Islet of Langerhans (tissue), 1 donor: ENCODE results near the gene SCLT1.

Experiments used
- FAIRE-seq: peaks from one replicate; lab custom pipeline; 2011; peaks lifted over from hg19 to GRCh38; lab: Jason Lieb, UNC

SCLT1 gene

DNA sequence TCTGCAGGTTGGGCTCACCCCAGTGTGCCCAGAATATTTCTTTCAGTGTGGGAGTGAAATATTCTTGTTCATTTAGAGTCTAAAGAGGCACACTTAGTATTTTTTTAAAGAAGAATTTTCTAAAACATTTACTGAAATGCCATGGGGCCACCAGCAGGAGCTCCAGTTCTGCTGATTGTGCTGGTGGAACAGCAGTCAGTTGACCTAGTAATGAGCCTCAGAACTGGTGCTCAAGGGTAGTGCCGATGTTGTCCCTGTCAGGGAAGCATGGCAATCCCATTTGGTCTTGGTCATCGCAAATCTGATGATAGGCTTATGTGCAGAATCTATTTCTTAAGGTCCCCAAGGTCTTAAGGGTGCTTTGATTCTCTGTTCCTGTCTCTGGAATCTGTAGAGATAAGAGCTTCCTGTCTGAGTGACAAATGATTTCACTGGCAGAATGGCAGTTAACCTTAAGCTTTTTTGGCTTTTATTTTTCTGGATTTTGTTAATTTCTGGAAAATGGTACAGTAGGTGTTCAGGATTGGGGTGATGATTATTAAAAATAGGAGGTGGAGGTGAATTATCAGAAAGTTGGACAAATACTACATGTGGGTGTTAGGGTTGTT is 252.5 kb downstream of the SCLT1 start:
- no peak for FAIRE-seq

- no peak for FAIRE-seq
Measured at GRCh38 chr4:128837679-128838078, 255.7 kb downstream of the SCLT1 start.

GRCh38 chr4:128837198-128837597 is 256.1 kb downstream of the SCLT1 start:
- no peak for FAIRE-seq

- no peak for FAIRE-seq
Measured at GRCh38 chr4:128835498-128836222, 257.7 kb downstream of the SCLT1 start.
